GM19438 (cell line): ENCODE results near the gene TAOK2.
"Not testable (repeated sequence)": the region's sequence is repeated elsewhere in the genome, so short reads cannot be mapped to it uniquely, and the experiment has no call there.

Experiments used
- ATAC-seq: cut with Tn5 transposase; IDR thresholded peaks from one replicate; pipeline ENCODE4 v1.9.1; 2021; ENCODE audit warnings: low read depth; ENCODE audit not compliant: unreplicated experiment

Gene TAOK2

DNA sequence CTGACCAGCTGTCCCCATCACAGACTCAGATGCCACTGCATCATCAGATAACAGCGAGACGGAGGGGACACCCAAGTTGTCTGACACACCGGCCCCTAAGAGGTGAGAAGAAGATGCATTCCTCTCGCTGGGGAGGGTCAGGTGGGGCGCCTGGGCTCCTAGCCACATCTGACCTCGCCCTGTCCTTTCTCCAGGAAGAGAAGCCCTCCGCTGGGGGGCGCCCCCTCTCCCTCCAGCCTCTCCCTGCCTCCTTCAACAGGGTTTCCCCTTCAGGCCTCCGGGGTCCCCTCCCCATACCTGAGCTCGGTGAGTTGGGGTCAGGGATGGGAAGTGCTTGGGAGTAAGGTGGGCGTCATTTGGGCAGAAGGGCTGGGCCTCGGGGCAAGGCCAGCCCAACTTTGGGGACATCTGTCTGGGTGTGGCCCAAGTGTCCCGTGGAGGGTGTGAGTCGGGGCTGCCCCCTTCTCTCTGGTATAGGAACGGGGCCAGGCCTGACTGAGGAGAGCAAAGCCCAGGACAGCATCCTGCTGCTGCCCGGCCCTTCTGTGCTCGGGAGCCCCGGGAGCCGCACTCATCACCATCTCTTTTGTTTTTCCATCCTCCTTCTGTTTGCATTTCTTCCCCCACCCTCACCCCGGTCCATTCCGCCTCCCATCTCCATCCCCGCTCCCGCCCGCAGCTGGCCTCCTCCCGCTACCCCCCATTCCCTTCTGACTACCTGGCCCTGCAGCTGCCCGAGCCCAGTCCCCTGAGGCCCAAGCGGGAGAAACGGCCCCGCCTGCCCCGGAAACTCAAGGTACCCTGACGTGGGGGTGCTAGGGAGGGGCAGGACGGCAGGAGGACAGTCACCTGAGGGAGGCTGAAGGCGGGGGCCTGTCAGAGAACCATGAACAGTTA is 27.3 kb downstream of the TAOK2 start:
- ATAC-seq: no peak

DNA sequence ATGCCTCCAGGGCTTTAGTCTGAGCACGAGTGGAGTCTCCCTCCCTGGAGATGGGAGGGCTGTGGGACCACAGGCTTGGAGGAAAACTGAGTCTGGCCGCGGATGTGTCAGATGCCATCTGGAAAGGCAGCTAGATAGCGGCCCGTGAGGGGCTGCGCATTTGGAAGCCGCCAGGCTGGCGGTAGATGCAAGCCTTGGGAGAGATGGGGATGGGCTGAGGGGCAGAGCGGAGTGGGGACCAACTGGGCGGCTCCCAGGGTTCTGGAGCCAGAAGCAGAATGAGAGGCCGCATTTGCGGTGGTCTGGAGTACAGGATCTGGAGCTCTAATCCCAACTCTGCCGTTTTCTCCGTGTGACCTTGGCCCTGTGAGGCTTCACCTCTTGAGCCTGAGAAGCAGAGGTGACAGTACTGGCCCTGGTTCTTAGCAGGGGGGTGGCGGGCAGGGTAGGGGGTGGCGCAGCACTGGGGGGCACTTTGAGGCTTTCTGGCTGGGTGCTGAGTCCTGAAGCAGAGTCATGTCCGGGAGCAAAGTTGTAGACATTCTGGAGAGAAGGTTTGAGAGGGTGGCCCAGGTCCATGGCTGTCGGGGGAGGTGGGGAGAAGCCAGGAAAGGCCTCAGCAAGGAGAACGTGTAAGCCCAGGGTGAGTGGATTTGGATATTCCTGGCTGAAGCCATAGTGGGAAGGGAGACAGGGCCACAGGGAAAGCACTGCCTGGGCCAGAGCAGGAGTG is 29.1 kb downstream of the TAOK2 start:
- ATAC-seq: no peak

DNA sequence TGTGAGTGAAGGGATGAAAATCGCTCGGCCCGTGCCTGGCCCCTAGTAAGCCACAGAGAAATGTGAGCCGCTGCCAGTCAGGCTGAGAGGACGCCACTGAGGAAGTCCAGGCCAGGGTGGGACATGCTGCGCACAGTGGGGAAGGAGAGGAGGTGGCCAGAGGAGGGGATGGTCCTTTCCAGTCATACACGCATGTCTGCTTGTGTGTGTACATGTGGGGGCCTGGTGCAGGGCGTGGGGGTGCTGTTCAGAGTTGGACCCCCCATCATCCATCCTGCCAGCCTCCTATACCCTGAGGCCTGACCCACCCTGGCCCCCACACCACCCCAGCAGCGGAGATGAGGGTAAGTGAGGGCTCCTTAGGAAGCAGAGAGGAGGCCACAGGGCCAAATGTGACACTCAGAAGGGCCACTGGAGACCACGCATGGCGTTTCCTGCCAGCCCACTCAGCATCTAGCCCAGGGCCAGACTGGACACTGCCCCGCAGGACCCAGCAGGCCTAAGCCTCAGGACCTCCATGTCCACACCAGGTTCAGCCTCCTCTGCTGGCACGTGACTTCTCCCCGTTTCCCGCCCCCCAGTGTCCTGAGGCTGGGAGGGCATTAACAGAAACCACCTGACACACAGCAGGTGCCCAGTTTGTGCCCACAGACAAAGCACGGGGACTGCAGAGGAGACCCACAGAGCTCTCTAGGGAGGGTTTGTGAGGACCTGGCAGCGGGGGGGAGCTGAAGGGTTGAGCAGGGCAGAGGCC is 30.2 kb downstream of the TAOK2 start:
- no peak for ATAC-seq

DNA sequence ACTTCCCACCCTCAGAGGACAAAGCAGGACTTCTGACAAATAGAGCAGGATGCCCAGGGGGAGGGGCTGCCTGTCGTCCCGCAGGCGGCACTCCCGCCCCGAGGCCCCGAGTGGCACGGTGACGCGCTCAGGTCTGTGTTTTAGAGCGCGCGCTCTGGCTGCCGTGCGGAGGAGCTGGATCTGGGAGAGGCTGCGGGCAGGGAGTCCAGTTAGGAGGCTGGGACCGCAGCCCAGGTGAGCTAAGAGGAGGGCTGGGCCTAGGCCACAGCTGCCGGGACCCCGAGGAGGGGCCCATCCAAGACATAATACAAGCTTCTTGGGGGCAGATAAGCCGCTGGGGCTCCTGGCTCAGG is 30.7 kb downstream of the TAOK2 start:
- no peak for ATAC-seq

DNA sequence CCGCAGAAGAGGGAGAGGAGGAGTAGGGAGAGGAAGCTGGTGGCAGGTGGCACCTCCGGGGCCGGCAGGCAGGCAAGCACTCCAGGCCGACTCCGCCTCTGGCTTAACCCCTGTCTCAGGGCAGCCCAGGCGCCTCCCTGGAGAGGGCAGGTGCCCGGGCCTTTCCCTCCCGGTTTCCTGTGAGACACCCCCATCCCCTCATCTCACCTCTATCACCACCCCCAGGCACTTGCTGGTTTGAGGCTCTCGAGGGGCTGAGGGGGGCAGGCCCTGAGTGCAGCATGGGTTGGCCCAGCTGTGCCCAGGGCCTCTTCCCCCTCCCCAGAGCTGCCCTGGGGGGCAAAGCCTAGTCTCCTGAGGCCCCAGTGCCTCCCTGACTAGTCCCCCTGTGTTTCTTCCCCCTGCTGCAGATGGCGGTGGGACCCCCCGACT is 31.2 kb downstream of the TAOK2 start:
- no peak for ATAC-seq

DNA sequence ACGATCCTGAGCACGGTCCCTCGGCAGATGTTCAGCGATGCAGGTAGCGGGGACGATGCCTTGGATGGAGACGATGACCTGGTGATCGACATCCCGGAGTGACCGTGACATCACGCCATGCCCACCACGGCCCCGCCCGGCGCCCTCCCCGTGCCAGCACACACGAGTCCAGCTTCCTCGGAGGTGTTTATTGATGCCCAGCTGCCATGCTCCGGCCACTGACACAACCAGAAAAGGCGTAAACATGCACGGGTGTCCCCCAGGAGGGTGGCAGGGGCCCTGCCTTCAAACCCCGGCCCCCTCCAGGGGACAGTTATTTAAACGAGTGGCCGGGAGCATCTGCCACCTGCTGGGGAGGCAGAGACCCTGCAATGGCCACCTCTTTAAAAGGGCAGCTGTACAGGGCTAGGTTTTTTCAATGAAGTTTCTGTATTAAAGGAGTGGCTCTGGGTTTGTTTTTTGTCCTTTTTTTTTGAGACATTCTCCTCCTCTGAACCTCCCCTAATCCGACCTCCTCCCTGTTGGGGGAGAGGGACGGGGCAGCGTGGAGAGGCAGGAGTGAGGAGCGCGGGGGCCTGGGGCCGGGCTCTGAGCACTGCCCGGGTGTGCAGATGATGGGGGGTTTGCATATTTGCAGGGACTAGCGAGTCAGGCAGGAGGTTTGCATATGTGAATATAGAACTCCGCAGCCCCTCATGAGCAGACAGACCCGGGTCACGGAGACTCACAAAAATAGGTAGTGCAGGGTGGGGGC is 31.9 kb downstream of the TAOK2 start:
- ATAC-seq: no peak

DNA sequence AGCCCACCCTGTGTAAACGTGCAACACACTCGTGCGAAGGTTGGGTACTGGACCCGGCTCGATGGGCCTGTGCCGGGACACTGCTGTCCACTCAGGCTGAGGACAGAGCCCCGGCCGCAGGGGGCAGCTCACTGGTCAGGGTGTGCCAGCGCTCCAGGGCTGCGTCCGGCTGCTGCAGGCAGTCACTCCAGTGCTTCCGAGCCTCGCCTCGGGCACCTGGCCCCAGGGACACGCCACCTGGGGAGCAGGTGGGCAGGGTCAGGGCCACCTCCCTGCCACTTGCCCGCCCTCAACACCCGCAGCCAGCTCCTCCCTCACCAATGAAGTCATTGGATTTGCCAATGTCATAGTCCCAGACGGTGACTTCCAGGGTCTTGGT is 32.4 kb downstream of the TAOK2 start:
- ATAC-seq: no peak

DNA sequence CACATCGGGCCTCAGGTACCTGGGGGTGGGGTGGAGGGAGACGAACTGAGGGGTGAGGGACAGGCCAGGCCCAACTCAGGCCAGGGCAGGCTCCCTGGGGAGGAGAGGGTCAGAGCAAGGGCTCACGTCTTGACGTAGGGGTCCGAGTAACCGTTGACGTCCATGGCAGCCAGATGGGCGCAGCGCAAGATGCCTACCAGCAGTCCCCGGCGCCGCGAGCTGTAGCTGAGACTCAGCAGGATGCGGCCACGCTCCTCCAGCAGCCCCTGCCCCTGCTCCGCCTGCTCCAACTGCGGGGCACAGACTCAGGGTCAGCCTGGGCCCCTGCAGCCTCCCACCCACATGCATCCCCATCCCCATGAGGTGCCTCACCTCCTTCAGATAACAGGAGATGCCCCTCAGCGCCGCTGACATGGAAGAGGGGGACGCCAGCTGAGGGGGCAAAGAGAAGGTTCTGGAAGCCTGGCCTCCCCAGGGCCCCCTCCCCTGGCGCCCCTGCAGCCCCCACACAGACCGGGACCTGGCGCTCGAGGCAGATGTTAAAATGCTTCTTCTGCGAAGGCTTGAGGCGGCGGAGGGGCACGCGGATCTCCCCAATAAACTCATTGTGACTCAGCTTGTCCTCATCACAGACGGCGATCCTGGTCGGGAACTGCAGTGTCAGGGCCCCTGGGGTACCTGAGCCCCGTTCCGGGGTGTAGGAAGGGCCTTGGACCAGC is 33.1 kb downstream of the TAOK2 start:
- ATAC-seq: no peak

DNA sequence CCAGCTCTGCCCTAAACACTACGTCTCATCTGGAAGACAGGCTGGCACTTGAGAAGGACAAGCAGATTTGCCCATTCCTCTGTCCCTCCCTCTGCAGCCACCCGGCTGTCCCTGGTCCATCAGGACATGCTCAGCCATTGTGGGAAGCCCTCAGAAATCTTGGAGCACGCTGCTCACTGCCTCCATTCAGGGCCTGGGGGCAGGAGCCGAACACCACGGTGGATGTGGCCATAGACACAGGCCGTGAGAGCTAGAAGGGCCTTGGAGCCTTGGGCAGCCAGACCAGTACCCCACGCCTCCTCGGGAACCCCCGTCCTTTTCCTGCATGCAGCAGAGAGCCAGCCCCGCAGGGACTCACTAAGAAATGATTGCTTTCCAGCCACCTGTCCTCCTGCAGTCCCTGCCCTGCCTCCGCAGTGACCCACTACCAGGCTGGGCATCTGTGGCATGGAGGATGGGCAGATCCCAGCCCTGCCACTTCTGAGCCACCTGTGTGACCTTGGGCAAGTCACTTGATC is 33.8 kb downstream of the TAOK2 start:
- ATAC-seq: no peak

DNA sequence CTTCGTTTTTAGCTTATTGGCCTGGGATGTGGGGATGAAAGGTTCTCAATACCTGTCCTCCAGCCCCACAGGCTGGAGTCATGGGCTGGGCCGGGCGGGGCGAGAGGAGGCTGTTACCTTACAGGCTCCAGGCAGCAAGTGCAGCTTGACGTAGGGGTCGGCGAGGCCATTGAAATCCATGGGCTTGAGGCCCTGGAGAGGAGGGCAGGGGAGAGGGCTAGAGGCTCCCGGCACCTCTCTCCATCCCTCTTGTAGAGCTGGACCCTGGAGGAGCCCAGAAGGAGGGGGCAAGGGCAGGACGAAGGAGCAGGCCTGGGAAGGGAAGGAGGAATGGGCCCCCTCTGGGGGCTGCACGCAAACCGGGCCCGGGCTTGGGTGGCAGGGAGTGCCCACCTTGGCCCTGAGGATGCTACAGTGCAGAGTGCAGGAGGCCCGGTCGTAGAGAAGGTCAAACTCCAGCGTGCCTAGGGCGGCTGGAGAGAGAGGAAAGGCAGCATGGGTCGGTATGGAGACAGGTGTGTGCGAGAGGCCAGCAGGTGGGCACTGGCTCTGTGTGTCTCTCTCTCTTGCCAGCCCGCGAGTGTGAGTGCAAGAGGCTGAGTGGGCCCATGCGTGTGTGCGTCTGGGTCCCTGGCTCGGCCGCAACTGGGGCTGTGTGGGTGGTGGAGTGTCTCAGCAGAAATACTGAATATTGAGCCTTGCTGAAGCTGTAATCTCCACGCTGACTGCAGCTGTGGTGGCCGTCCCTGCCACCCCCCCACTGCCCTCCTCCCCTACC is 35.6 kb downstream of the TAOK2 start:
- no peak for ATAC-seq

DNA sequence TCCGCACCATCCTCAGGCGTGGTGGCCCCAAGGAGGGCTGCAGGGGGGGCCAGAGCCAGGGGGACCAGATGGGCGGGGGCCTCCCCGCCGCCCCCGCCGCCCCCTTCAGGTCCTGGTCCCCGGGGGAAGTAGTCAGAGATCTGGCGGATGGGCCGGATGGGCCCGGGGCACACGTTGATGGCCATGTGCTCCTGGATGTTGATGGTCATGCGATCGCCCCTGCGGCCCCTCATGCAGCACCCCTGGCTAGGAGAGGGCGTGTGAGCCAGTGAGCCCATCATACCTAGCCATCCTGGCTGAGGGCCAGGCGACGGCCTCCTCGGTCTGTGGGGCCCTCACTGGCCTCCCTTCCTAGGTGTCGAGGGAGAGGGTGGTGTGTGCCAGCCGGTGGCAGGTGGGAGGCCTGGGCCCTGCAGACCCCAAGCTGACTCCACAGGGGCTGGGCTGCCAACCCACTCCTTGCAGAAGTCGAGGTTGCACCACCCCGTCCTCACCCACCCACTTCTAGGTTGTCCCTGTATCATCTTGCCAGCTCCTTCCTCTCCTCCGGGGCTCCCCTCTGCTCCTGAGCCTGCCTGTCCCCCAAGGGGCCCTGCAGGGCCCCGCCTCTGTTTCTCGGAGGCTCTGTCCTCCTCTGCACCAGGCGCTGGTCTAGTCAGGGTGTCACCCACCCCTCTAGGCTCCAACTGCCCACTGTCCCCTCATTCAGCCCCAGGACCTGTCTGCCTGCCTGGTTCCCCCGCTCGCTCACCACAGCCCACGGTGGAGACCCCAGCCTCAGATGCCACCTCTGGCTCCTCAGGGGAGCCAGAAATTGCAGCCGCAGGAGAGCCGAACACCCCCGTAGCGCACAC is 36.5 kb downstream of the TAOK2 start:
- ATAC-seq: no peak

DNA sequence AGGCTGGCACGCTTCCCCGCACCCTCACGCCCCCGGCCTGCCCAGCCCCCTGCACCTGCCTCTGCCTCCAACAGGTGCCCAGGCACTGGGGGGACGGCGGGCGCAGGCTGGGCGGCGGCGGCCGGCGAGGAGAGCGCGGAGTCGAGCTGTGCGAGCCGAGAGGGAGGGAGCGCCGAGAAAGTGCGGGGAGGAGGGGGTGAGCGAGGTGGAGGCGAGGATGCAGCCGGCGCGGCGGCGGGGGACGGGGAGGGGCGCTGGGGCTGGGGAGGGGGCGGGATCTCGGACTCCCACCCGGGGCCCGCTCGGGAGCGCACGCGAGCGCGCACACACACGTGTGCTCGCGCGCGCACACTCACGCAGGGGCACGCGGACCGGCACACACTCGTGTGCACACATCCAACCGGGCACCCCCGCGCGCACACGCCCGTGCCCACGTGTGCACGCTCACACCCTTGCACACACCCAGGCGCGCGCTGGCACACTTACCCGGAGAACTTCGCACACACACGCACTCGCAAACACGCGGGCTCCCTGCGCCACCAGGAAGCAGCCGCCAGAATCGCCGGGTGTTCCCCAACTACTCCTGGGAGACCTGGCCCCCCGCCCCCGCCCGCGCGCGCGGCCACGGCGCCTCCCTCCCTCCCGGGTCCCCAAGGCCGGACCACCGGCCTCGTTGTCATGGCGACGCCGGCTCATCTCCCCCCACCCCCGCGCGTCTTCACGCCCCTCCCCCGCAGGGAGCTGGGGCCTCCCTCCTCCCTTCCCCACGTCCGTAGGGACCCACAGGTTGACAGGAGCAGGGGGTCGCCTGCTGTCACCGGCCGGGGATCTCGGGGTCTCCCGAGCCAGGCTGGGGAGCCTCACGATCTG is 37.4 kb downstream of the TAOK2 start, which contains the start of gene DOC2A:
TSS of gene DOC2A (minus strand) at position 184 of the 870 bp plus-strand sequence. CDS start 805 bp downstream, outside the sequence.
- ATAC-seq: no peak

DNA sequence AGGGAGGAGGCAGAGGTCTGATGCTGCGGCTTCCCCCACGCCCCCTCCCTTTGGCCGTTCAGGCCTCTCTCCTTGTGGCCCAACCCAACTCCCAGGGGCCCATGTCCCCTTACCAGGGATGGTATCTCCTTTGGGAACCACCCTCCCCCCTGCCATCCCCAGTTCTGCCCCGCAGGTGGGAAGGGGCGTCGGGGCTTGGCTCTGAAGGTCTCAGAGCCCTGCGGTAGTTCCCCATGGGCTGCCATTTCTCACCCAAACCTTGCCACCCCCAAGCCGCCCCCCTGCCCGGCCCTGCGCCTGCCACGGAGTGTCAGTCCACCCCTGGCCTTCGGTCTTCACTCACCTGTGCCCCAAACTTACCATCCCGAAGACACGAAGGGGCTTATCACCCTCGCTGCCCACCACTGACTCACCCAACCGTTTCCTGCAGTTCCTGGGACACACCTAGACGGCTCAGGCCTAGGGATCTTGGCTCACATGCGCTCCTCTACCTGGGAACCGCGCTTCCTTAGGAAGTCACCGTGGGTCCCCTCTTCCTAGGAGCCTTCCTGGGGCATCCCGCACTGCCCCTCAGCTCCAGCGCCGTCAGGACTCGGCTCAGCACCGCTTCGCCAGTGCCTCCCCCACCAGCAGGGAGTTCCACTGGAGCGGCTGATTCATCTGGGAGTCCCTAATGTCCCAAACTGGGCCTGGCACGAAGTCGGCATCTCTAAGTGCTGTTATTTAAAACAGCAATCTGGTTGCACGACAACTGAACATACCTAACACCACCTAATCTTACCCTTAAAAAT is 38.2 kb downstream of the TAOK2 start:
- no peak for ATAC-seq

DNA sequence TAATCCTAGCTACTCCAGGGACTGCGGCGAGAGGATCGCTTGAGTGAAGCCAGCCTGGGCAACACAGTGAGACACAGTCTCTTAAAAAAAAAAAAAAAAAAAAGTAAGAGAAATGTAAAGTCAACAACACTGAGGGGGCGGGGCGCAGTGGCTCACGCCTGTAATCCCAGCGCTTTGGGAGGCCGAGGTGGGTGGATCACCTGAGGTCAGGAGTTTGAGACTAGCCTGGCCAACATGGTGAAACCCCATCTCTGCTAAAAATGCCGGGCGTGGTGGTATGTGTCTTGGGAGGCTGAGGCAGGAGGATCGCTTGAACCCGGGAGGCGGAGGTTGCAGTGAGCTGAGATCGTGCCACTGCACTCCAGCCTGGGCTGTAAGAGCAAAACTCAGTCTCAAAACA is 38.9 kb downstream of the TAOK2 start:
- not testable (repeated sequence) for ATAC-seq

DNA sequence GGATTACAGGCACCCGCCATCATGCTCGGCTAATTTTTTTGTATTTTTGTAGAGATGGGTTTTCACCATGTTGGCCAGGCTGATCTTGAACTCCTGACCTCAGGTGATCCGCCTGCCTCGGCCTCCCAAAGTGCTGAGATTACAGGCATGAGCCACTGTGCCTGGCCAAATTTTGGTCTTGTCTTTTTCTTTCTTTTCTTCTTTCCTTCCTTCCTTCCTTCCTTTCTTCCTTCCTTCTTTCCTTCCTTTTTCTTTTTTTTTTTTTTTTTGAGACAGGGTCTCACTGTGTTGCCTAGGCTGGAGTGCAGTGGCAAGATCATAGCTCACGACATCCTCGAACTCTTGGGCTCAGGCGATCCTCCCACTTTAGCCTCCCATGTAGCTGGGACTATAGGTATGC is 41.8 kb downstream of the TAOK2 start:
- not testable (repeated sequence) for ATAC-seq
